Activated T-cell treated with anti-CD3 and anti-CD28 coated beads for 24 hours (primary cell): Measurements from ENCODE around the gene COPS6.
"Not testable (repeated sequence)": the region's sequence is repeated elsewhere in the genome, so short reads cannot be mapped to it uniquely, and the experiment has no call there.

ENCODE experiments used
- DNase-seq: peaks from one replicate; pipeline ENCODE4 v3.0.0-alpha.2; 2020; ENCODE audit warnings: low read depth

COPS6 gene

DNA sequence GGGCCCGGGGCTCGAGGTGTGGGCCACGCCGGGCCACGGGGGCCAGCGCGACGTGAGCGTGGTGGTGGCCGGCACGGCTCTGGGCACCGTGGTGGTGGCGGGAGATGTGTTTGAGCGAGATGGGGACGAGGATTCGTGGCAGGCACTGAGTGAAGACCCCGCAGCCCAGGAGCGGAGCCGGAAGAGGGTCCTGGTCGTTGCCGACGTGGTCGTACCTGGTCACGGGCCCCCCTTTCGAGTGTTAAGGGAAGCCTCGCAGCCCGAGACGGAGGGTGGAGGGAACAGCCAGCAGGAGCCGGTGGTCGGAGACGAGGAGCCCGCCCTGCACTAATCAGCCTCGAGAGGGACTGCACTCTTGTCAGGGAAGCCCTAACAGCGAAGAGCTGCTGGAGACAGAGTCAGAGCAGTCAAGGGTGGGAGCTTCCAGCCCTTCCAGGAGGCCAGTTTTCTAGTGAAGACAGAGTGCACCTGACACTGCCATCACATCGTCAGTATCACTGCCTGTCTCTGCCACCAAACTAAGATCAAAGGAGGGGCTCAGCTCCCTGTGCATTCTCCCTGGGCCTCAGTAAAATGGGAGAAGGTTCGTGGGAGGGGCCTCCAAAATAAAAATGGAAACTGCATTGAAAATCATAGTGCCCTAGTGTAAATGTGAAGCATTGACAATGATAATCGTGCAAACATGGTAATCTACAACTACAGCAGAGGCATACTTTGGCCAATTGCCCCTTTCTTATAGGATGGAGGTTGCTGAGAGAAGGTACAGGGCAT lies 39.3 kb downstream of the COPS6 start:
- DNase-seq: no peak

DNA sequence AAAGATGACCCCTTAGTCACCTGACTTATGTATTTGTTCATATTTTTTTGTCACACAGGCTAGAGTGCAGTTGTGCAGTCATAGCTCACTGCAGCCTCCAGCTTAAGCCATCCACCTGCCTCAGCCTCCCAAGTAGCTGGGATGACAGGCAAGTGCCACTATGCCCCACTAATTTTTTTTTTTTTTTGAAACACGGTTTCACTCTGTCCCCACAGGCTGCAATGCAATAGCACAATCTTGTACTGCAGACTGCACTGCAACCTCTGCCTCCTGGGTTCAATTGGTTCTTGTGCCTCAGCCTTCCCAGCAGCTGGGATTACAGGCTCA lies 39.8 kb downstream of the COPS6 start:
- no peak for DNase-seq

DNA sequence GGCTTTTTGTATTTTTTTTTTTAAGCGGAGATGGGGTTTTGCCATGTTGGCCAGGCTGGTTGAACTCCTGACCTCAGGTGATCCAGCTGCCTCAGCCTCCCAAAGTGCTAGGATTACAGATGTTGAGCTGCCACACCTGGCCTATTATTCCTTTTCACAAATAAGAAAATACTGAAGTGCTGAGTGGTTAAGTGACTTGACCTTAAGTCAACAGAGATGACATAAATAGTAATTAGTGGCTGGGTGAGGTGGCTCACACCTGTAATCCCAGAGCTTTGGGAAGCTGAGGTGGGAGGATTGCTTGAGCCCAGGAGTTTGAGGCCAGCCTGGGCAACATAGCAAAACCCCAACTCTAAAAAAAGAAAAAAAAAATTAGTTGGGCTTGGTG lies 41.4 kb downstream of the COPS6 start:
- not testable (repeated sequence) for DNase-seq

DNA sequence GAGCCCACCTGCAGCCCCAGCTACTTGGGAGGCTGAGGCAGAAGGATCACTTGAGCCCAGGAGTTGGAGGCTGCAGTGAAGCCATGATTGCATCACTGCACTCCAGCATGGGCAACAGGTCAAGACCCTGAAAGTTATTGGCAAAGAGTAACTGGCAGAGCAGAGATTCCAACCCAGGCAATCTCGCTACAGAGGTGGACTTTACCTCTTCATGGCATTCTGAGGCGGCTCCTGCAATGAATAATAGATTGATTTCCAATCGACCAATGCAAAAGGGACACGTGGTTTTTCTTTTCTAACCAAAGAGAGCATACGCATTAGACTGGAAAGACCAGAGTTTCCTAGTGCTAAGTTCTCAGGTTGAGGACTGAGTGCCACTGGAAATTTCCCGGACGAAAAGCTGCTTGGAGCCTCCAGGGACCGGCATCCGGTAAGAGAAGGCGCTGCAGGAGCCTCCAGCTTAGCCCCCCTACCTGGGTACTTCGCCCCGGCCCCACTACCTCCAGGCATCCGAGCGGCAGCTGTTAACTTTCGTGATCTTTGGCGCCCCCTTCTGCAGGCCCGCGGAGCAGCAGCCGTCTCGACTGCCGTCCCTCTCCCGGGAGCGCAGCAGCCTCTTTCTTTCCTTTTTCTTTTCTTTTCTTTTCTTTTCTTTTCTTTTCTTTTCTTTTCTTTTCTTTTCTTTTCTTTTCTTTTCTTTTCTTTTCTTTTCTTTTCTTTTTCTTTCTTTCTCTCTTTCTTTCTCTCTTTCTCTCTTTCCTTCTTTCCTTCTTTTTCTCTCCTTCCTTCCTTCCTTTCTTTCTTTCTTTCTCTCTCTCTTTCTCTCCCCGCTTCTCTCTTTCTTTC lies 42.1 kb downstream of the COPS6 start:
- peak; percentile 73 for DNase-seq

DNA sequence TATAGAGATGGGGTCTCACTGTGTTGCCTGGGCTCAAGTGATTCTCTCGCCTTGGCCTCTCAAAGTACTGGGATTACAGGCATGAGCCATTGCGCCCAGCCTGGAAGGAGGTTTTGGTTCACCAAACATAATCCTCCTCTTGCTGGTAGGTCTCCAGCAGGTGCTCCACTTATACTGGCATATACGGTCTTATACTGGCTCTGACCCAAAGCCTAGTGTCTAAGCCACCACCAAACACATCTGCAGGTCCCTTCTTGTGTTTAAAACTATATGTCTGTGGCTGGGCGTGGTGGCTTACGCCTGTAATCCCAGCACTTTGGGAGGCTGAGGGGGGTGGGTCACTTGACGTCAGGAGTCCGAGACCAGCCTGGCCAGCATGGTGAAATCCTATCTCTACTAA lies 43.4 kb downstream of the COPS6 start:
- DNase-seq: no peak

DNA sequence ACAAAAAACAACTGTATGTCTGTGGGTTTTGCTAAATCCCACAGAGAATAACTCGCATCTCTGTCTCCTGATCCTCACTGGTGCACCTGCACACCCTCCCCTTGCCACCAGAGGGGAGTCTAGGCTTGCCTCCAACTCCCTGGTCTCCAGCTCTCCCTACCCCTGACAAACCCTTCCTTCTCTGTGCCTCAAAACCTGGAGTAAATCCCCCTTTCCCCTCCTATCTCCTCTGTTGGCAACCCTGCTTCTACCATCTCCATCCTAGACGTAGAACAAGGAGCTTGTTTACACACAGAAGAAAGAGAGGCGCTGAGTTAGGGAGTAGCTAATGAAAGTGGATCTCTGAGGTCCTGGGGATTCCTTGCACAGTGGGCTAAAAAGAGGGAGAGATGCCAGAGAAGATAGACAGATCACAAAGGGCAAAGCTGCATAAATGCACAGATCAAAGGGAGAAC lies 44.0 kb downstream of the COPS6 start:
- DNase-seq: peak; percentile 53

DNA sequence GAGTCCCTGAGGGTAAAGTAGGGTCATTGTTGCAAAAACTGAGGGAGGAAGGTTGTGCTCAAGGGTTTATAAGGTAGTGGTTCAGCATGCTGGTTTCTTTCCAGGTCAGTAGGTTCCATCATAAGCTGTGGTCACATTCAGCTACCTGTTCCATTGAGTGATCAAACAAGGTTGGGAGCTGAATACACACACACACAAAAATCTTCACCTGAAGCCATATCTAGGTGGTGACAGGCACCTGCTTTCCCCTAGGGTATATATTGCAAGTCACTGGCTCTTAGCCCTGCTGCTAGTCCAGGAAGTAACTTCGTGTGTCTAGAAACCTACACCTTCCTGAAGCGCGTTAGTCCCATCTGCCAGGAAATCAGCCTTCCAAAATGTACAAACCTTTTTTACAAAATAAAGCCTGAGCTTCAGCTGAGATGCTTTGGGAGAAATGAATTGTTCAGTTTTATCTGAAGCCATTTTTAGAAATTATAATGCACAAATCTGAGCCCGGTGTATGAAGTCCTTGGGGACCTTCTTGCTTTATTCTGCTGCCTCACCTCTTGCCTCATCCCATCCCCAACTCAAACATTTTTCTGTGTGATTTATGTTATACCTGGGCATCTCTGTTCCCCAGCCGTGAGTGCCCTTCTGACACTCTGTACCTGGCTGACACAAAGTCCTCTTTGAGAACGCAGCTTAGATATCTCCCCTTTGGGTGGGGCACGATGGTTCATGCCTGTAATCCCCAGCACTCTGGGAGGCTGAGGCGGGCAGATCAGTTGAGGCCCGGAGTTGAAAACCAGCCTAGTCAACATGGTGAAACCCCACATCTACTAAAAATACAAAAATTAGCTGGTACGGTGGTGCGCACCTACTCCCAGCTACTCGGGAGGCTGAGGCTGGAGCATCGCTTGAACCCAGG lies 49.3 kb downstream of the COPS6 start:
- DNase-seq: no peak

DNA sequence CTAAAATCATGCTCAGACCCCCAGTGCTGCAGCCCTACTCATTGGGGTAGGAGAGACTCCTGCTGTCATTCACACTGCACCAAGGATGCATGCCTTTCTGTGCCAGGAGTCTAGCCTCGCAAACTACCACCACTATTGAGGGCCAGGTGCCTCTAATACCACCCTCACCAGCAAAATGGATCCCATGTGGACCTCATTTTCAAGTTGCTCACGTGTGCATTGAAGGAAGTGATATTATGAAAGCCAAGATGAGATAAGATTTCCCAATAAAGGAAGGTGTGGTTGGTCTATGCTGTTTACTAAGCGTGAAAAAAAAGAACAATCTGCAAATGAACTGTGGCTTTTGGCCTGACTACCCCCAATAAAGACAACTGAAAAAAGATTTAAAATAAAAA lies 52.8 kb downstream of the COPS6 start:
- no peak for DNase-seq
